Gastroesophageal sphincter (tissue), 2 donors: ENCODE measurements around the gene AP5B1.

Source experiments
- EP300 ChIP-seq: sonication (generic); formaldehyde crosslinking; IDR thresholded peaks from one replicate; pipeline ENCODE4 v1.6.1; 2017; ENCODE audit warnings: antibody characterized with exemption, mild to moderate bottlenecking
- POLR2AphosphoS5 ChIP-seq: sonication (generic); formaldehyde crosslinking; IDR thresholded peaks from one replicate; pipeline ENCODE4 v1.6.1; 2017; ENCODE audit warnings: antibody characterized with exemption

DNA sequence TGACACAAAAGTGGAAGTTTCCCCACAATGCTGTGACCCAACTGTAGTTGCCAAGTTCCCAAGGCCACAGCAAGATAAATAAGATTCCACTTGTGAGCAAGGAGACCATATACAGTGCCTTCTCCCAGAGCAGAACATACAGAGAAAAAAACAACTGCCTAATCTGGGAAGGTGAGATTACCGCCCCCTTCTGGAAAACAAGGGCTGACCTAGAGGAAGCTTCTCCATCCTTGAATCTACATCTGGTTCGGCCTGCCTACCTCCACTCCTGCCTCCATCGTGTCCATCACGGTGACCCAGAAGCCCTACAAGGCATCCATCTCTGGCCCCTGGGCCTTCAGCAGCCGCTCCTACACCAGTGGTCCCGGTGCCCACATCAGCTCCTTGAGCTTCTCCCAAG lies 54.1 kb downstream of the AP5B1 start:
- TF ChIP-seq EP300 = no peak
- no peak for TF ChIP-seq POLR2AphosphoS5
